GM12878 (cell line): Measurements from ENCODE around the gene SLC26A1. TPM values are rescaled to one million over a fixed set of nuclear protein-coding genes. Genes with fewer than 3 reads are reported as not detected.

Experiments
- E2F8 ChIP-seq: fragments of 450-650 bp; IDR thresholded peaks from 2 replicates; pipeline ENCODE4 v1.6.1; 2018; ENCODE audit warnings: mild to moderate bottlenecking, low read depth, moderate library complexity; ENCODE audit not compliant: partially characterized antibody
- GATAD2B ChIP-seq: fragments of 450-650 bp; conservative IDR thresholded peaks from 2 replicates; pipeline ENCODE4 v1.6.1; 2017; ENCODE audit warnings: low read depth, mild to moderate bottlenecking, moderate library complexity
- JUNB ChIP-seq: IDR thresholded peaks from 2 replicates; pipeline ENCODE4 v1.6.1; 2016; ENCODE audit warnings: antibody characterized with exemption, mild to moderate bottlenecking
- KLF5 ChIP-seq: fragments of 450-650 bp; IDR thresholded peaks from 2 replicates; pipeline ENCODE4 v1.6.1; 2014; ENCODE audit warnings: mild to moderate bottlenecking; ENCODE audit not compliant: partially characterized antibody
- NFYA ChIP-seq: IDR thresholded peaks from 2 replicates; pipeline ENCODE4 v1.6.1; 2011; ENCODE audit warnings: low read depth, mild to moderate bottlenecking, low read length, improper control_type of control experiment, borderline replicate concordance
- RBBP5 ChIP-seq: fragments of 200-600 bp; sonication (generic); conservative IDR thresholded peaks from 2 replicates; pipeline ENCODE4 v1.6.1; 2016
- RUNX3 ChIP-seq: IDR thresholded peaks from 2 replicates; pipeline ENCODE4 v1.6.1; 2012; ENCODE audit warnings: low read length, inconsistent platforms
- SIN3A ChIP-seq: IDR thresholded peaks from 2 replicates; pipeline ENCODE4 v1.6.1; 2012; ENCODE audit warnings: low read depth, low read length, improper control_type of control experiment
- SRF ChIP-seq, 2 experiments: IDR thresholded peaks; 2 replicates each; pipeline ENCODE4 v1.6.1; 2011; ENCODE audit warnings: low read depth in 2 of 2, low read length in 2 of 2, mild to moderate bottlenecking in 1 of 2, moderate library complexity in 1 of 2
- TAF1 ChIP-seq: IDR thresholded peaks from 2 replicates; pipeline ENCODE4 v1.6.1; 2011; ENCODE audit warnings: mild to moderate bottlenecking, low read depth, low read length, borderline replicate concordance
- ZNF207 ChIP-seq: fragments of 450-650 bp; IDR thresholded peaks from 2 replicates; pipeline ENCODE4 v1.6.1; 2014; ENCODE audit warnings: antibody characterized with exemption, mild to moderate bottlenecking, borderline replicate concordance
- polyA plus RNA-seq, 11 experiments: library from polyadenylated mRNA; depleted of rRNA in 4 of 11; unstranded in 6 of 11; stranded (reverse) in 5 of 11; fragments of >200 nt; fragmentation: Nextera tagmentation in 4 of 11; fragmentation: Illumina TruSeq in 1 of 11; extraction: Ambion mirVana in 4 of 11; extraction: Trizol in 1 of 11; gene quantifications; 1 replicate in 1 of 11; 2 replicates in 10 of 11; pipeline versions ENCODE4 v1.2.1 to v1.2.3, GENCODE V29; 2011 to 2016; ENCODE audit warnings: inconsistent platforms in 2 of 11, missing spikeins in 2 of 11, low read depth in 1 of 11
- total RNA-seq, 4 experiments: library from RNA; depleted of rRNA in 3 of 4; stranded (reverse); fragments of >200 nt in 3 of 4; fragmentation: Illumina TruSeq in 1 of 4; extraction: Trizol in 1 of 4; gene quantifications; 2 replicates each; pipeline versions ENCODE4 v1.2.1 to v1.2.3, GENCODE V29; 2013 to 2021
- TF ChIP-seq, protein P1 (sequence below): IDR thresholded peaks from 2 replicates; pipeline ENCODE4 v1.6.1; 2011; ENCODE audit warnings: low read depth, low read length, improper control_type of control experiment, borderline replicate concordance

The SLC26A1 gene
- total and polyA plus RNA-seq, 10 of the 15 experiments (the other 5 are each of a cell fraction or from before 2014, with no cell fraction given), result 0.05 to 0.96 (median 0.28) TPM; not detected in 5

DNA sequence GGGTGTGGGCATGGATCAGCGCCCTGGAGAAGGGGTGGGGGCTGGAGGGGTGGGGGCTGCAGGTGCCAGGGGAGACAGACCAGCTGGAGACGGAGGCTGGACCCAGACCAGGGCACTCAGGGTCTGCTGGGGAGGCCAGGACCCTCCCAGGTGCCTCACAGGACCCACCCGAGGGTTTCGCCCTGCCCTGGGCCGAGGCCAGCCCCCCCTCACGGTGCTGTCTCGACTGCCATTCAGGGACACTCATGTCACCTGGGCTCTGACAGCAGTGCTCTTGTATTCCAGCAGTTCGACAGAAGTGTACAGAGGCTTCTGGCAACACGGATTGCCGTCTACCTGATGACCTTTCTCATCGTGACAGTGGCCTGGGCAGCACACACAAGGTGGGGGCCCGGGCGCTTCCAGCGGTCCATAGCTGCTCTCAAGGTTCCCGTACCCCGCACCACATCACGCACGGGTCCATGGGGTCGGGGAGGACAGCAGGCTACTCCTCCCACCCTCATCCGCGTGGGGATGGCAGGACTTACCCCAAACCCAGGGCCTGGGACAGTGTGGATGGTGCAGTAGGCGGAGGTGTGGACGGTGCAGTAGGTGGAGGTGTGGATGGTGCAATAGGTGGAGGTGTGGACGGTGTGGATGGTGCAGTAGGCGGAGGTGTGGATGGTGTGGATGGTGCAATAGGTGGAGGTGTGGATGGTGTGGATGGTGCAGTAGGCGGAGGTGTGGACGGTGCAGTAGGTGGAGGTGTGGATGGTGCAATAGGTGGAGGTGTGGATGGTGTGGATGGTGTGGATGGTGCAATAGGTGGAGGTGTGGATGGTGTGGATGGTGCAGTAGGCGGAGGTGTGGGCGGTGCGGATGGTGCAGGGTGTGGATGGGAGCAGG lies 42.8 kb downstream of the SLC26A1 start (continued):
- TF ChIP-seq RBBP5, result no peak
- no peak for TF ChIP-seq GATAD2B
- TF ChIP-seq RUNX3, result no peak
- TF ChIP-seq TAF1, result no peak
- TF ChIP-seq SIN3A, result no peak
- TF ChIP-seq E2F8, result no peak
- no peak for TF ChIP-seq ZNF207
- TF ChIP-seq, protein P1, sequence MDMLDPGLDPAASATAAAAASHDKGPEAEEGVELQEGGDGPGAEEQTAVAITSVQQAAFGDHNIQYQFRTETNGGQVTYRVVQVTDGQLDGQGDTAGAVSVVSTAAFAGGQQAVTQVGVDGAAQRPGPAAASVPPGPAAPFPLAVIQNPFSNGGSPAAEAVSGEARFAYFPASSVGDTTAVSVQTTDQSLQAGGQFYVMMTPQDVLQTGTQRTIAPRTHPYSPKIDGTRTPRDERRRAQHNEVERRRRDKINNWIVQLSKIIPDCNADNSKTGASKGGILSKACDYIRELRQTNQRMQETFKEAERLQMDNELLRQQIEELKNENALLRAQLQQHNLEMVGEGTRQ, result no peak
- no peak for TF ChIP-seq JUNB
- TF ChIP-seq NFYA, result no peak
- no peak for TF ChIP-seq SRF (IDR thresholded peaks at IDR 0.05; ENCODE audit: low read depth in 2 of 2, low read length in 2 of 2)
- no peak for TF ChIP-seq KLF5
